Liver (tissue), 9 donors: ENCODE data around the gene ANKZF1. TPM values are rescaled to one million over a fixed set of nuclear protein-coding genes. Genes with fewer than 3 reads are reported as not detected.

ENCODE experiments used
- DNase-seq: peaks from one replicate; pipeline ENCODE4 v3.0.0-alpha.2; 2017; ENCODE audit warnings: low spot score
- H3K27ac ChIP-seq, 2 donors: one replicate each; pipeline ENCODE4 v1.7.0; 2013; ENCODE audit warnings: inconsistent platforms in 2 of 2, low read length in 2 of 2, control low read depth in 1 of 2, low read depth in 1 of 2, mild to moderate bottlenecking in 1 of 2
- H3K27me3 ChIP-seq, 4 donors: one replicate each; pipeline versions ENCODE4 v1.6.1 to v1.7.0; 2013; ENCODE audit warnings: low read length in 3 of 4, inconsistent platforms in 1 of 4, mild to moderate bottlenecking in 1 of 4, moderate library complexity in 1 of 4; ENCODE audit not compliant: control insufficient read depth in 4 of 4, insufficient read depth in 4 of 4
- H3K36me3 ChIP-seq, 4 donors: one replicate each; pipeline versions ENCODE4 v1.6.1 to v1.7.0; 2013; ENCODE audit warnings: low read length in 3 of 4, mild to moderate bottlenecking in 3 of 4, low read depth in 1 of 4, moderate library complexity in 1 of 4; ENCODE audit not compliant: control insufficient read depth in 4 of 4, insufficient read depth in 3 of 4
- H3K4me1 ChIP-seq, 4 donors: one replicate each; pipeline versions ENCODE4 v1.6.1 to v1.7.0; 2013; ENCODE audit warnings: low read length in 3 of 4, mild to moderate bottlenecking in 3 of 4, moderate library complexity in 1 of 4; ENCODE audit not compliant: control insufficient read depth in 4 of 4, insufficient read depth in 4 of 4
- H3K4me3 ChIP-seq, 3 donors: one replicate each; pipeline versions ENCODE4 v1.6.1 to v1.7.0; 2013; ENCODE audit warnings: low read length in 3 of 3, control low read depth in 1 of 3, low read depth in 1 of 3, mild to moderate bottlenecking in 1 of 3
- H3K9ac ChIP-seq, 2 donors: one replicate each; pipeline ENCODE4 v1.7.0; 2013; ENCODE audit warnings: low read length in 2 of 2, mild to moderate bottlenecking in 2 of 2, moderate library complexity in 2 of 2, control low read depth in 1 of 2, low read depth in 1 of 2
- H3K9me3 ChIP-seq, 4 donors: one replicate each; pipeline versions ENCODE4 v1.6.1 to v1.7.0; 2013; ENCODE audit warnings: low read length in 3 of 4; ENCODE audit not compliant: control insufficient read depth in 4 of 4
- EGR1 ChIP-seq, 2 donors: IDR thresholded peaks; 2 replicates each; pipeline ENCODE4 v1.6.1; 2016 to 2018; ENCODE audit warnings: antibody characterized with exemption in 2 of 2, low read depth in 2 of 2
- GABPA ChIP-seq, 2 donors: IDR thresholded peaks in 1 of 2; conservative IDR thresholded peaks in 1 of 2; 2 replicates each; pipeline ENCODE4 v1.6.1; 2016; ENCODE audit warnings: antibody characterized with exemption in 2 of 2, mild to moderate bottlenecking in 1 of 2, moderate library complexity in 1 of 2
- HNF4G ChIP-seq: IDR thresholded peaks from 2 replicates; pipeline ENCODE4 v1.6.1; 2016; ENCODE audit warnings: antibody characterized with exemption
- JUND ChIP-seq, 2 donors: IDR thresholded peaks; 2 replicates each; pipeline ENCODE4 v1.6.1; 2016; ENCODE audit warnings: antibody characterized with exemption in 2 of 2
- NR2F2 ChIP-seq: IDR thresholded peaks from 2 replicates; pipeline ENCODE4 v1.6.1; 2016; ENCODE audit warnings: antibody characterized with exemption
- RAD21 ChIP-seq, 2 donors: IDR thresholded peaks; 2 replicates each; pipeline ENCODE4 v1.6.1; 2016; ENCODE audit warnings: antibody characterized with exemption in 2 of 2, mild to moderate bottlenecking in 2 of 2
- SP1 ChIP-seq: IDR thresholded peaks from 2 replicates; pipeline ENCODE4 v1.6.1; 2018; ENCODE audit warnings: antibody characterized with exemption, mild to moderate bottlenecking
- YY1 ChIP-seq: IDR thresholded peaks from 2 replicates; pipeline ENCODE4 v1.6.1; 2016; ENCODE audit warnings: antibody characterized with exemption, mild to moderate bottlenecking
- WGBS: extraction: QIAGEN DNeasy Blood & Tissue Kit; methylation state at CpG from one replicate; pipeline ENCODE4 v1.1.7; 2013; 5-methylcytosine and 5-hydroxymethylcytosine counted together
- polyA plus RNA-seq, 2 donors: library from polyadenylated mRNA; stranded (reverse) in 1 of 2; unstranded in 1 of 2; fragments of 200-250 nt in 1 of 2; fragments of >200 nt in 1 of 2; fragmentation: Nextera tagmentation in 1 of 2; extraction: Ambion mirVana in 1 of 2; gene quantifications; one replicate each; pipeline versions ENCODE4 v1.2.1 to v1.2.3, GENCODE V29; 2013 to 2015
- total RNA-seq, 2 donors: library from RNA; depleted of rRNA; stranded (reverse); fragments of >200 nt; gene quantifications; one replicate each; pipeline ENCODE4 v1.2.3, GENCODE V29; 2014
- TF ChIP-seq, protein P1 (sequence below): IDR thresholded peaks from 2 replicates; pipeline ENCODE4 v1.6.1; 2016; ENCODE audit warnings: antibody characterized with exemption
- TF ChIP-seq, protein P2 (sequence below): fragments of 150-350 bp; IDR thresholded peaks from 2 replicates; pipeline ENCODE4 v1.5.1; 2017; ENCODE audit warnings: improper control_type of control experiment, low read depth, low read length; ENCODE audit not compliant: missing input control
- TF ChIP-seq, protein P3 (sequence below): IDR thresholded peaks from 2 replicates; pipeline ENCODE4 v1.6.1; 2016; ENCODE audit warnings: antibody characterized with exemption, mild to moderate bottlenecking
- donor health status: healthy.
- donor health status: healthy.
- donor health status: healthy.
- donor health status: healthy.
- donor health status: healthy.

ANKZF1 gene
- total and polyA plus RNA-seq, 4 donors, result 9.0 to 30.6 (median 20.5) TPM

DNA sequence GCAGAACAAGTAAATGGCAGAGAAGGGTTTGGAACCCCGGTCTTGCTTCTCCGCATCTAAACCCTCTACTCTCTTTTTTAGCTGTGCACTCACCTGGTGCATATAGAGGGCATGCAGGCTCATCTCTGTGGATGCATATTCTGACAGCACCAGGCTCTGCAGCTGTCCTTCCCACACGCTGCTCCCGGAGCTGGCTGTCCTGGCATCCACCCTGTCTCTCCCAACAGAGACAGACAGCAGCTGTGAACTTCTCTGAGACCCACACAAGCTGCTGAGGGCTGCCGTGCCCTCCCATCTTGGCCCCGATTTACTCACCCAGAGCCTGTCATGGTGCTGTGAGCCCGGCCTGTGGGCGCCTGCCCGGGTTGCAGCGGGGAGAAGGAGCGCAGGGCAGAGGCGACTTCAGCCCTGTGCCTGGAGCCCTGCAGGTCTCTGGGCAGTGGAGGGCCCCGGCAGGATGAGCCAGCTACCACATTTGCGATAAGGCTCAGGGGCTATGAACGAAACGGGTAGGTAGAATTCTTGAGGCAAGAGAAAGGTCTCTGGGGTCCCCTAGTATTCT lies 7.6 kb upstream of the ANKZF1 start:
- no peaks in the 10 kb centered on the region for H3K9me3 ChIP-seq
- WGBS, result 95% methylated on average over 16 of the region's 16 CpGs
- peaks cover 21 to 56% (median 48%) of the 10 kb centered on the region in 4 donors for H3K36me3 ChIP-seq
- H3K4me1 ChIP-seq, result peaks cover 5 to 27% (median 19%) of the 10 kb centered on the region in 4 donors
- no peak overlapping the region for H3K27ac ChIP-seq
- H3K4me3 ChIP-seq, result no peak overlapping the region
- no peak overlapping the region for H3K9ac ChIP-seq
- H3K27me3 ChIP-seq, result no peaks in the 10 kb centered on the region
- DNase-seq, result no peak
- TF ChIP-seq JUND (IDR thresholded peaks at IDR 0.05) (no peak), SP1 (no peak), HNF4G (no peak), NR2F2 (no peak), YY1 (no peak), GABPA (IDR thresholded peaks at IDR 0.05 in 1 of 2, conservative IDR thresholded peaks at IDR 0.05 in 1 of 2) (no peak), RAD21 (IDR thresholded peaks at IDR 0.05) (no peak), EGR1 (IDR thresholded peaks at IDR 0.05; ENCODE audit: low read depth in 2 of 2) (no peak)
- TF ChIP-seq, protein P1, sequence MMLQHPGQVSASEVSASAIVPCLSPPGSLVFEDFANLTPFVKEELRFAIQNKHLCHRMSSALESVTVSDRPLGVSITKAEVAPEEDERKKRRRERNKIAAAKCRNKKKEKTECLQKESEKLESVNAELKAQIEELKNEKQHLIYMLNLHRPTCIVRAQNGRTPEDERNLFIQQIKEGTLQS, result no peak
- TF ChIP-seq, protein P2, sequence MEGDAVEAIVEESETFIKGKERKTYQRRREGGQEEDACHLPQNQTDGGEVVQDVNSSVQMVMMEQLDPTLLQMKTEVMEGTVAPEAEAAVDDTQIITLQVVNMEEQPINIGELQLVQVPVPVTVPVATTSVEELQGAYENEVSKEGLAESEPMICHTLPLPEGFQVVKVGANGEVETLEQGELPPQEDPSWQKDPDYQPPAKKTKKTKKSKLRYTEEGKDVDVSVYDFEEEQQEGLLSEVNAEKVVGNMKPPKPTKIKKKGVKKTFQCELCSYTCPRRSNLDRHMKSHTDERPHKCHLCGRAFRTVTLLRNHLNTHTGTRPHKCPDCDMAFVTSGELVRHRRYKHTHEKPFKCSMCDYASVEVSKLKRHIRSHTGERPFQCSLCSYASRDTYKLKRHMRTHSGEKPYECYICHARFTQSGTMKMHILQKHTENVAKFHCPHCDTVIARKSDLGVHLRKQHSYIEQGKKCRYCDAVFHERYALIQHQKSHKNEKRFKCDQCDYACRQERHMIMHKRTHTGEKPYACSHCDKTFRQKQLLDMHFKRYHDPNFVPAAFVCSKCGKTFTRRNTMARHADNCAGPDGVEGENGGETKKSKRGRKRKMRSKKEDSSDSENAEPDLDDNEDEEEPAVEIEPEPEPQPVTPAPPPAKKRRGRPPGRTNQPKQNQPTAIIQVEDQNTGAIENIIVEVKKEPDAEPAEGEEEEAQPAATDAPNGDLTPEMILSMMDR, result no peak
- TF ChIP-seq, protein P3, sequence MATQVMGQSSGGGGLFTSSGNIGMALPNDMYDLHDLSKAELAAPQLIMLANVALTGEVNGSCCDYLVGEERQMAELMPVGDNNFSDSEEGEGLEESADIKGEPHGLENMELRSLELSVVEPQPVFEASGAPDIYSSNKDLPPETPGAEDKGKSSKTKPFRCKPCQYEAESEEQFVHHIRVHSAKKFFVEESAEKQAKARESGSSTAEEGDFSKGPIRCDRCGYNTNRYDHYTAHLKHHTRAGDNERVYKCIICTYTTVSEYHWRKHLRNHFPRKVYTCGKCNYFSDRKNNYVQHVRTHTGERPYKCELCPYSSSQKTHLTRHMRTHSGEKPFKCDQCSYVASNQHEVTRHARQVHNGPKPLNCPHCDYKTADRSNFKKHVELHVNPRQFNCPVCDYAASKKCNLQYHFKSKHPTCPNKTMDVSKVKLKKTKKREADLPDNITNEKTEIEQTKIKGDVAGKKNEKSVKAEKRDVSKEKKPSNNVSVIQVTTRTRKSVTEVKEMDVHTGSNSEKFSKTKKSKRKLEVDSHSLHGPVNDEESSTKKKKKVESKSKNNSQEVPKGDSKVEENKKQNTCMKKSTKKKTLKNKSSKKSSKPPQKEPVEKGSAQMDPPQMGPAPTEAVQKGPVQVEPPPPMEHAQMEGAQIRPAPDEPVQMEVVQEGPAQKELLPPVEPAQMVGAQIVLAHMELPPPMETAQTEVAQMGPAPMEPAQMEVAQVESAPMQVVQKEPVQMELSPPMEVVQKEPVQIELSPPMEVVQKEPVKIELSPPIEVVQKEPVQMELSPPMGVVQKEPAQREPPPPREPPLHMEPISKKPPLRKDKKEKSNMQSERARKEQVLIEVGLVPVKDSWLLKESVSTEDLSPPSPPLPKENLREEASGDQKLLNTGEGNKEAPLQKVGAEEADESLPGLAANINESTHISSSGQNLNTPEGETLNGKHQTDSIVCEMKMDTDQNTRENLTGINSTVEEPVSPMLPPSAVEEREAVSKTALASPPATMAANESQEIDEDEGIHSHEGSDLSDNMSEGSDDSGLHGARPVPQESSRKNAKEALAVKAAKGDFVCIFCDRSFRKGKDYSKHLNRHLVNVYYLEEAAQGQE, result no peak

DNA sequence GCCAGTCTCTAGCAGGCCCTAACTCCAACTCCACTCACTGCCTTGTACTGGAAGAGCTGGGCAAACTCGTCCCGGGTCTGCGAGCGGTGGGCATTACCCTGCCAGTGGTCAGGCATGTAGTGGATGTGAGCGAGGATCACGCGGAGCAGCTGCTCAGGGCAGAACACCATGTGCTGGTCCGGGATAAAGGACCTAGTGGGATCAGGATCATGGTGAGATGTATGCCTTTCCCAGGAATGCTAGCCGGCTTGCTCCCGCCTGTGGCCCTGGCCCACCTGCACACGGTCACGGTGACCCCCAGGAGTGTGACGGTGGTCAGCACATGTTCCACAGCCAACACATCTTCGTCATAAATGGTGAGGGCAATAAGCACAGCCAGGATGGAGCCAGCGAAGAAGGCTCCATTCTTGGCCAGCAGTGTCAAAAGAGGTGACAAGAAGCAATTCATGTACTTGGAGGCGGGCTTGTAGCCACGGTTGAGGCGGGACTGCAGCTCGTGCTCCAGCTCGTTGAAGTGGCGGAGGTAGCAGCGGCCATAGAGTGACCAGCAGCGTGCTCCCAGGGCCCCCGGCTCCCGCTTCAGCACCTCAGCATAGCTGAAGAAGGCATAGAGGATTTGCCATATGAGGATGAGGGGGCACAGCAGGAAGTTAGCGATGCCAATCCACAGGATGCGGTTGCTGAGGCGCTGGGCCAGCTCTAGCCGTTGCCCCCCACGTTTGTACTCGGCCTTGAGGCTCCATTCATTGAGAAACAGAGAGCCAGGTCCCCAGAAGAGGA lies 5.6 kb upstream of the ANKZF1 start:
- H3K36me3 ChIP-seq, result peaks cover 21 to 56% (median 48%) of the 10 kb centered on the region in 4 donors
- no peaks in the 10 kb centered on the region for H3K27me3 ChIP-seq
- TF ChIP-seq HNF4G (no peak), JUND (IDR thresholded peaks at IDR 0.05) (no peak), EGR1 (IDR thresholded peaks at IDR 0.05; ENCODE audit: low read depth in 2 of 2) (no peak)
- DNase-seq, result no peak
- no peak overlapping the region for H3K9ac ChIP-seq
- H3K4me3 ChIP-seq, result no peak overlapping the region
- WGBS, result 96% methylated on average over 31 of the region's 31 CpGs
- H3K9me3 ChIP-seq, result no peaks in the 10 kb centered on the region
- H3K27ac ChIP-seq, result no peak overlapping the region
- H3K4me1 ChIP-seq, result peaks cover 12 to 22% (median 19%) of the 10 kb centered on the region in 4 donors
